NCI-H128 (cell line): ENCODE measurements around the gene PPP1R14C.
"Not testable (repeated sequence)": the region's sequence is repeated elsewhere in the genome, so short reads cannot be mapped to it uniquely, and the experiment has no call there.

Experiments
- DNase-seq: peaks from one replicate; lab custom pipeline; 2025; ENCODE audit not compliant: unreplicated experiment; lab: John Stamatoyannopoulos, UW

PPP1R14C gene

DNA sequence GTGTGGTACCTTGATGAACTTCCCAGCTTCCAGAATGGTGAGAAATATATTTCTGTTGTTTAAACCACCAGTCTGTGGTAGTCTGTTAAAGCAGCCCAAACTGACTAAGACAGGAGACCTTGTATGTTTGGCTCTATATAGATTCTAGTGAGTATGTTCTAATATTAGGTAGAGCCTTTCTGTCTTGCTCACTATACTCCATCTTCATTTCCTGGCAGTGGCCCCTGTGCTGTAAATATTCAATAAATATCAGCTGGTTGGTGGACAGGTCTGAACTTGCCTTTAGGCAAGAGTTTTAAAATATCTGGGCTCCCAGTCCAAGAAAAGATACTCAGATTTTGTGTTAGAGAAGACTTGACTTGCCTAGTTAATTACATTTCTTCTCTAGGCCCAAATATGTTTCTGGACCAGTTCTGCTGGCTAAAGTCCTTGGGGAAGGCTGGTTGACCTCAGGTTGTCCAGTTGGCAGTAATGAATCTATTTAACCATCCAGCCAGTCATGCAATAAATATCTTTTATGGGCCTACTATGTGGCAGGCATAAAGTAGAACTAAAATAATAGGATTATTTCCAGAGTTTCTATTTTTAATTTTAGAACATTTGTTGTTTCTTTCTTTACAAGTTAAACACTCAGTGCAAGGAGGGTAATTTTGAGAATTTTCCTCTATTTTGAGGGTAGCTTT, 22.3 kb downstream of the PPP1R14C start:
- DNase-seq, result no peak

DNA sequence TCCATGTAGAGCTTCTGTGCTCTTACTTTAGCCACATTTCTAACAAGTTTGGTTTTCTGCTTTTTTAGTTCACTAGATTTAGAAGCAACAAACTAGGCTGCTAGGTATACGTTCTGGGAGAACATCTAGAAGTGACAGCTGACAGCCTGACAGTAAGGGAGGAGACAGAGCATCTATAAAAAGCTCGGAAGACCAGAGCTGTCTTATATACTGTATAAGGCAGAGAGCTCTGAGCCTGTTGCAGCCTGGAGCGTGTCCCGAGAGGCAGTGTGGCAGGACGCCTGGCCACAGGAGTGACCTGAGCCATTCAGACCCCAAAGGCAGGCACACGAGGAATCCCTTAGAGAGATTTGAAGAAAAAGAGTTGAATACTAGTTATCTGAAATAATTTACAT, 24.6 kb downstream of the PPP1R14C start:
- DNase-seq, result no peak

DNA sequence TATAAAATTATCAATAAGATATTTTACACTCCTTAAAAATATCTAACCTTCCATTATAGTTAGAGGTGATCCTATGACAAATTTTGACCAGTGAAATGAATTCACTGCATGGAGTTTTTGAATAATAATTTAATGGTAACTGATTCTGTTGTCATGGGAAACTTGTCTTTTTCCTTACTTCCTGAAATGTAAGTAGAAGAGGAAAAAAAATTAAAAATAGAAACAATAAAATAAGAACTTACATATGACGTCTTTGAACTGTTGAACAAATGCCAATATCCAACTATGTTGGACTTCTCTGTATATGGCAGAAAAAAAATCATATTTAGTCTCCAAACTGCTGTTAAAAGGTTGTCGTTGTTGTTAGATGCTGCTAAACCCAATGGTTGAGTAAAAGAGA, 26.3 kb downstream of the PPP1R14C start:
- no peak for DNase-seq

DNA sequence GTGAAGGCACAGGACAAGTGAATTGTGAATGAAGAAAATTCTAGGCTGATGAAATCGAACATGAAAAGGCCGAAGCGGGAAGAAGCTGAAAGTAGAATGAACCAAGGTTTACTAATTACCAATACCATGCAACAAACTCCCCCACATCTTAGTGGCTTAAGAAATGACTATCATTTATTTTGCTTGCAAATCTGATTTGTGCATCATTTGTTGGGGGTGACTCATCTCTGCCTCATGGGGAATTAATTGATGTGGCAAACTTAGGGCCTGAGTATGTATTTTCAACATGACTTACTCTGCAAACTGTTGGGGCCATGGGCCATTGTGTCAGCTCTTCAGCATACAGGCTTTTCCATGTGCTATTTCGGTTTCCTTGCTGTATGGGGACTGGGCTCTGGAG, 26.8 kb downstream of the PPP1R14C start:
- no peak for DNase-seq

DNA sequence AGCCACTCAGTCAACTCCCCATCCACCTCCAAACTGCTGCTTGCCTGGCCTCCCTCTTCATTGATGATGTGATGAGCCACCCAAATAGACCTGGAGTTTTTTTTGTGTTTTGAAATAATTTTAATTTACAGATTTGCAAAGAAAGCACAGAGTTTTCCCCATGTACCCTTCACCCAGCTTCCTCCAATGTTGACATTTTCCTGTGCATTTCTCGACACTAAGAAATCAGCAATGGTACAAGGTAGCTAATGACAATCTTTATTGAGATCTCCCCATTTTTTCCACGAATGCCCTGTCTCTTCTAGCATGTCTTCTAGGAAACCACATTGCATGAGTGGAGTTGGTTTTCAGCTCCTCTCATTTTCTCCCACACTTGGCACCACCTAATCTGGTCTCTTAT, 30.1 kb downstream of the PPP1R14C start:
- DNase-seq, result no peak

DNA sequence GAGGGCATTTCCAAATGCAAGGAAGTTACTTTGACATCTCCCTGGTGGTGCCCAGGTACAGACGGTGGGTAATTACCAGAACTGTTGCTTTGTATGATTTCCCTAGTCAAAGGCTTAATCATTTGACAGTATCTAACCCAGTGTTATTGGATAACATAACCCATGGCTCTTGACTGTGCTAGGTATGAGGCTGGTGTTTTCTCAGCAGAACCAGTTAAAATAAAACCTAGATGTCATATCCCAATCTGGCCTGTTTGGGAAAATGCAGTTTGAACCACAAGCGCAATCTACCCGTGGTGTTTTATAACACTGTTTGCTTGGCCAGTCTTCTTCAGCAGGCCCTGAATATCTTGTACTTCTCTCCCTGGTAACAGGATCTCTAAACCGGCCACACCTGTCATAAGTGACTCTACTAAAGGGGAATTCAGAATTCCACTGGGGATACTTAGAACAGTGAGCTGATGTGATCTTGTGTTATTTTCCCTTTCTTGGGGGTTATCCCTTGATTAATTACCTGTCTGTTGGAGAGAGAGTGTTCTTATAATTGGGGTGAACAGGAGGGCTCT, 32.8 kb downstream of the PPP1R14C start:
- DNase-seq, result no peak

DNA sequence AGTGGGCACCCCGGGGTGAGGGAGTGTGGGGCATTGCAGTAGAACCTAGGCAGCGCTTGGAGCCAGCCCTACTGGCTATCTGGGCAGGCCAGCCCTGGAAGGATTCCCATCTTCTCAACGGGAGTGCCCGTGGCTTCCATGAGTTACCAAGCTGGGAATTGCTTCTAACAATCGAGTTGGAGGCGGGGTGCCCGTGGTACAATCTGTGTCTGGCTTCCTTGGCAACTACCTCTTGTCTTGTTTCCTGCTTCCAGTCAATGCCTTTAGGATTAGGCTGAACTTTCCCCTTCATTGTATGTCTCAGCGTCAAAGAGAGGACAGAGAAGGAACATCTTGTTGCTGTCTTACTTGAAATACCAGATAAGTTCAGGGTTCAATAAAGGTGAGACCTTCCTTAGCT, 33.3 kb downstream of the PPP1R14C start:
- no peak for DNase-seq

DNA sequence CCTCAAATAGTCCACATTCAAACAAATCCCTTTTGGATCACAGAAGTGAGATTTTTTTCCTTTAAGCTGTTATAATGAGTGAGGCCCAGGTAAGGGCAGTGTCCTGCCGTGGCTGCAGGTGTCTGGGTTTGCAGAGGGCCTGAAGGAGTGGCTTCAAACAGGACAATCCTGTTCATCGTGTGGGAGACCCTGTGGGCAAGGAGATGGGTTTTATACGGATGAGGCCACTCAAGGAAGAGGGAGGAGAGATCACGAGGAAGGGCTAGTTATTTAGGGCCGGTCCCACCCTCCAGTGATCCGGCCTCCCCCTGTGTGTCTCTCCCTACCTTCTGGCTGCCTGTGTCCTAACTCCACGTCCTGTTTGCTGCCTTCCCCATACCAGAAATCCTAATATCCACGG, 33.8 kb downstream of the PPP1R14C start:
- no peak for DNase-seq

DNA sequence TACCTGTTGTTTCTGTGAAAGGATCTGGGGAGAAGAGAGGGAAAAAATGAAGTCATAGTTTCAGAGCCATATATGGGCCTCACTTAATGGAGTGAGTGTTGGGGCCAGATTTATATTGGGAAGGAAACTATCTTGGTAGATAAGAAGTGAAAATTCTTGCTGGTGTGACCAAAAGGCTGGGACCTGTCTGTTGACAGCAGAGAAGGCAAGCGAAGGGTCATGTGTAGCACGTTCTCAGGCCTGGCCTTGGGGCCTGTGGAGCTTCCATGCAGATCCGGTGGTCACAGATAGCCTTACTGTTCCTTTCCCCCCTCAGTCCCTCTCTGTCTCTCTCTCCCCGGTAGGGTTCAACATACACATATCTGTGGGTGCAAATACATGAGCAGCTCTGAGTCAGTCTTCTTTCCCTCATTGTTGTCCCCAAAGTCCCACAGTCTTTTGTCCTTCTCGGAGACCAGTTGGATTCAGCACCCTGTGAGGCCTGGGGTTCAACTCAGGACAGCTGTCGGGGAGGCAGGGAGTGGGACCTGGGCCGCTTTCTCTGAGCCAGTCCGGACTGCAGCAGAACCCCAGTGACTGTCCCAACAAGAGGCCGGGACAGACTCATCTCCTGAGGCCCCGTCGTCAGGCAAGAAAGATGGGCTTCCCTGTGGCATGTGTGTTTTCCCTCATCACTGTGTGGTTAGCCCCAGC, 34.6 kb downstream of the PPP1R14C start:
- no peak for DNase-seq

DNA sequence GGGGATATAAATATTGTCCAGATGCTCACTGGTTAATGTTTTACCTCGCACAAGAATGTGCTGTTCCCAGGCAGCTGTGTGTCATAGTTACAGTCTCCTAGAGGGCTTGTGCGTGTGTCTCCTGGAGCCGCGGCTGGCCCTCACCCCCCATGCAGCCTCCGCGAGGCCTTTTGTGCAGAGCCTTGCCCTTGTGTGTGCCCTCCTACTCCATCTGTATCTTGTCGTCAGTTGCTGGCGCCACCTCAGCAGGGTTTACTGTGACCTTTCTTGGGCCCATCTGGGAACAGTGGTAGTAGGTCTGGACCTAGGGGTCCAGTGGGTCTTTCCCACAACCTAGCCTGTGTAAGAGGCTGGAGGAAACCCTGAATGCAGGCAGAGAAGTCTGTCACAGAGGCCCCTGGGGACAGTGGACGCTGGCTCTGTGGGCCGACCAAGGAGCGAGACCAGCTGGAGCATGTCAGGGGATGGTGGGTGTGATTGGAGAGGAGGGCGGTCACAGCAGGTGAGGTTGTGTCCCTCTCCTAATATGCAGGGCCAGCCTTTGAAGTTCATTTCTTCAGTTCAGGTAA, 35.2 kb downstream of the PPP1R14C start:
- DNase-seq, result no peak

DNA sequence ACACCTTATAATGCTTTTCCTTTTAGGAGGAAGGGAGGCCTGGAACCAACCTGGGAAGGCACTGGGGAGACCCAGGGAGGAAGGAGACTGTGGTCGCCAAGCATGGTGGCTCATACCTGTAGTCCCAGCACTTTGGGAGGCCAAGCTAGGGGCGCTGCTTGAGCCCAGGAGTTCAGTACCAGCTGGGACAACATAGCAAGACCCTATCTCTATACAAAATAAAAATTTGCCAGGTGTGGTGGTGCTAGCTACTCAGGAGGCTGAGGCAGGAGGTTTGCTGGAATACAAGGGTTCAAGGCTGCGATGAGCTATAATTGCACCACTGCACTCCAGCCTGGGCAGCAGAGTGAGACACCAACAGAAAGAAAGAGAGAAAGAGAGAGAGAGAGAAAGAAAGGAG, 36.2 kb downstream of the PPP1R14C start:
- no peak for DNase-seq

DNA sequence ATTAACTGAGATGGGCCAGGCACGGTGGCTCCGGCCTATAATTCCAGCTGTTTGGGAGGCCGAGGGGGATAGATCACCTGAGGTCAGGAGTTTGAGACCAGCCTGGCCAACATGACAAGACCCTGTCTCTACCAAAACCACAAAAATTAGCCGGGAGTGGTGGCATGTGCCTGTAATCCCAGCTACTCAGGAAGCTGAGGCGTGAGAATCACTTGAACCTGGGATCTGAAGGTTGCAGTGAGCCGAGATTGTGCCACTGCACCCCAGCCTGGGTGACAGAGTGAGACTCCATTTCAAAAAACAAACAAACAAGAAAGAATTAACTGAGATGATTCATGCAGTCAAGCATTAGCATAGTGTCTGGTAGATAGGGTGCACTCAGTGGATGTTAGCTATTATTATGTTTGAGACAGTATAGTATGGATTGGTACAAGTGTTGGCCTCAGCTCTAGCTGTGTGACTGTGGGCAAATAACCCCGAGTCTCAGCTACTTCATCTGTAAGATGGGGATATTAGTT, 37.1 kb downstream of the PPP1R14C start:
- not testable (repeated sequence) for DNase-seq

DNA sequence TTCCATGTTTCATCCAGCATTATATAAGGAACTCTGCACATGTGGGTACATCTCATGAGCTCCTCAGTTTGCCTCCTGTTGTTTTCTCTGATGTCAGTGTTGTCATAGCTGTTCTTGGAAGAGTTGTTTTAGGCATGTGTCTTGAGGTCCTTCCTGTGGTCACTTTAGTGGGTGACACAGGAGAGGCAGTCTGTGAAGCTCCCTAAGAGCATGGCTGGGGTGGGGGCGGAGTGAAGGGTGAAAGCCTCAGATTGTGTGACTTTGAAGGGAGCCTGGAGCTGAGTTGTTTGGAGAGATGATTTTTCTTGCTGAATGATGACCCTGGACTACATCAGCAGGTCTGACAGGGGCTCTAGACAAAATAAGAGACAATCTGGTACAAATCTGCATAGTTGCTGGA, 37.7 kb downstream of the PPP1R14C start:
- no peak for DNase-seq

DNA sequence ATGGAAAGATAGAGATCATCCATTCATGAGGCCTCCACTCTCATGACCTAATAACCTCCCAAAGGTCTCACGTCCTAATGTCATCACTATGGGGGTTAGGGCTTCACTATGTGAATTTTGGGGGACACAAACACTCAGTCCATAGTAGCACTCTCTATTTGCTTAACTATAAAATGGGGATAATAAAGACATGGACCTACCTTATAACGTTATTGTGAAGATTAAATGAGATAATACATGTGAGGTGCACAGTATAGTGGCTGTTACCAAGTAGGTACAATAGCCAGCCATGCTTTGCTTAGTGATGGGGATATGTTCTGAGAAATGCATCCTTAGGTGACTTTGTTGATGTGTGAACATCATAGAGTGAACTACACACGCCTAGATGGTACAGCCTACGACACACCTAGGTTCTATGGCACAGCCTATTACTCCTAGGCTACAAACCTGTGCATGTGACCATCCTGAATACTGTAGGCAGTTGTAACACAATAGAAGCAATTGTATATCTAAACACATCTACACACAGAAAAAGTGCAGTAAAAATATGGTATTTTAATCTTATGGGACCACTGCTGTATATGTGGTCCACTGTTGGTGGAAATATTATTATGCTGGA, 39.7 kb downstream of the PPP1R14C start:
- no peak for DNase-seq

DNA sequence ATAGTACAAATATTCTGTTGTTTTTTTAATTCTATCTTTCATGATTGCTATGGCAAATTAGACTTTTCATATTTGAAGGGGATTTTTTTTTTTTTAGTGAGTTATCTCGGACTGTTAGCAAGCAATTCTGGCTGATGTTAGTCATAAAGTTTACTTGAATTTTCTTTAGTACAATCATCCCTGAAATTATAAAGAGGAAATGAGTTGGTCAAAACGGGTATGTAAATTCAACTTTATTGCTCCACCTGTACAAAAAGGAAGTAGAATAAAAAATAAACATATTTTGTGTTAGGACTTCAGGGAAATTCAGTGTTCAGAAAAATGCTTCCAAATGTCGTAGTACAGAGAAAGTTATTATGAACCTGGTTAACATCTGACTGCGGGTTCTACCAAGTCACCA, 40.3 kb downstream of the PPP1R14C start:
- DNase-seq, result no peak

DNA sequence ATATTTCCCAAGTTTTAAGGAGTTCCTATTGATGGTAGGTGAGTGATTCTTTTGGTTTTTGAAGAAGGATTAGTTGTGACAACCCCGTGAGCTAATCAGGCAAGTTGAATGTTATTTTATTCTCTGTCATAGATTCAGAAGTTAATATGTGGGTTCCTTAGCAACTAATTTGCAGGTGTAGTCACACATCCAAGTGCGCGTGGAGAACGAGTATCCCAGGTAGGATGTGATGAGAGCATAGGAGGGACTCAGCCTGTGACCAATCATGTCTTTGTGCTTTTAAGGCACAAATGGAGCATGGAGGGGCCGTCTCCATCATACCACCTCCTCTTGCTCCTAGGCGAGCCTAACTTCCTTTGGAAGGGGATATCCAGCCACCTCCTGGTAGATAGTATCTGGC, 41.1 kb downstream of the PPP1R14C start:
- no peak for DNase-seq

DNA sequence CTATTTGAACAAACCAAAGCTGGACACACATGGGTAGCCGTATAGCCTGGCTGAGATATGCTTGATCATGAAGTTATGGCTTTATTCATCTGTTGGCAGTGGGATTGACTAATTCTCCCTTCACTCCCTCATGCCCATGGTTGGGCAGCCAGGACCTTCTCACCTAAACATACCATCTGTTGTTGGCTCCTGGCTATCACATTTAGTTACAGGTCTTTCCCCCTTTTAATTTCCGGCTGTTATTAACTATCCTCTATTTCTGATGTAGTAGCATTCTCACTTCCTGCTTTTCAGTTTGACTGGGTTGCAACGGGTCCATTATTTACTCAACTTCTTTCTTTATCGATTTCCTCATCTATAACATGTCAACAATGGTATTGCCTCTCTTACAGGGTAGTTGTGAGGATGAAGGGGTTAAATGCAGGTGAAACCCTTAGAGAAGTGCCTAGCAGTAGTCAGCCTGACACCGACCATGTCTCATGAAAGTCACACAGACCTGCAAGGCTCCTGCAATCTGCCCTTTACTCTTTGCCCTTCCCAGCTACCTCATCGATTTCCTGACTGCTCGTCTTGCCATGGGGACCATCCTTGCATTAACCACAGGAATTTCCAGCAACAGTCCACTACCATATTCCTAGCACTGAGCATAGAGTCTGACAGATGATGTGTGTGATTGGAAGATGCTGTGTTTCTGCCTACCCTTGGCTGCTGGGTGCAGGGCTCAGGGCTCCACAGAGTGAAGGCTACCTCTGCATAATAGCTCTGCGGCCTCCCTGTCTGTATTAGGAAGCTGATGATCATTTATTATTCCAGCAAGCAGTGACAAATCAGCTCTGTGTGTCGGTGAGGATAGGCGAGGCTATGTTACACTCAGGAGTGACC, 42.2 kb downstream of the PPP1R14C start:
- DNase-seq, result no peak

DNA sequence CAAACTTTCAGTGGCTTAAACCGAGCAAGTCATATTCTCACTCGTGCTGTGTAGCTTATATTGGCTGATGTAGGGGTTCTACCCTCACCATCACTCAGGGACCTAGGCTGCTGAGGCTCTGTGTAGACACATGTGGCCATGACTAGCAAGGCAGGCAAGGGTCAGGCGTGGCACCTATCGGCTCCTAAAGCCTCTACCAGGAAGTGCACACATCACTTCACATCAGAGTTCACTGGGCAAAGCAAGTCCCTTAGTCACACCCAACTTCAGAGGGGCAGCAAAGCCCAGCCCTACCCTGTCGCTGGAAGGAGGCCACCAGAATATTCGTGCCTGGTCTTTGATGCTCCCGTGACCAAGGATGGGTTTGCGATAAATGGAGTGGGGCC, 42.9 kb downstream of the PPP1R14C start:
- DNase-seq, result no peak

DNA sequence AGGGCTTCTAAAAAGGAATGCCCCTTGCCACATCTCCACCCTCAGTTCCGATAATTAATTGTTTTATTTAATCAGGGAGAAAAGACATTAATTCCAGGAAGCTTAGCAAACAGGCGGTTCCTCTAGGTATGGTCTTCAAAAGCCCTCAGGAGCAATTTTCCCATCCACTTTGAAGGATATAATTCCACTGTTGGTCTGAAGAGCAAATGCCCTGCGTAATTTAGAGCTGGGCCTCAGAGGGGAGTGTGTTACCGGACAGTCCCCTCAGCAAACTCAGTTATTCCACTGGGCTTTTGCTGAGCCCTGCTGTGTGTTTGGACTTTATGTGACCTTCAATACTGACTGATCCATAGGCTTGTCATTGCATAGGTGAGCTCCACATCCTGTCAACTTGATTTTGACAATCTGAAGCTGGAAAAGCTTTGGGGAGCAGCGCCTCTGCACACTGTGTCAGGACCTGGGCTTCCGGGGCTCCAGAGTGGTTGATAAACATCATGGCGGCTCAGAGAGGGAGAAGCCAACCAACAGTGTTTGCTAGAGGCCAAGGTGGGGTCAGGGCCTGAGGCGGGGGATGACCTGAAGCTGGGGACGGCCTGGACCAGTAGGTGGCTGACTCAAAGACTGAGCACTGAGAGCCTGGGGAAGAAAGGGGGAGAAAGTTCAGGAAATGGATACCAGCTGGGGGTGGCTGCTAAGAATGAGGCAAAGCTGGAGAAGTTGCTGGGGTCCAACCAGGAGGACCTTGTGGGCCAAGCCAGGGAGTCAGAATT, 43.5 kb downstream of the PPP1R14C start:
- DNase-seq, result no peak

DNA sequence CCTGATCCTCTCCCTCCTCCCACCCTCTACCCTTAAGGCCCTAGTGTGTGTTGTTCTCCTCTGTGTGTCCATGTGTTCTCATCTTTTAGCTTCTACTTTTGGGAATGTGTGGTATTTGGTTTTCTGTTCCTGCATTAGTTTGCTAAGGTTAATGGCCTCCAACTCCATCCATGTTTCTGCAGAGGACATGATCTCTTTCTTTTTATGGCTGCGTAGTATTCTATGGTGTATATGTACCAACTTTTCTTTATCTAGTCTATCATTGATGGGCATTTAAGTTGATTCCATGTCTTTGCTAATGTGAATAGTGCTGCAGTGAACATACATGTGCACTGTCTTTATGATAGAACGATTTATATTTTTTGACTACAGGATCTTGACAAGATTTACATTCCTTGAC, 44.6 kb downstream of the PPP1R14C start:
- DNase-seq, result not testable (repeated sequence)
